HT-29 (cell line): ENCODE measurements around the gene NPAS3. TPM values are rescaled to one million over a fixed set of nuclear protein-coding genes. Genes with fewer than 3 reads are reported as not detected.

Experiments
- DNase-seq: peaks from one replicate; pipeline ENCODE4 v3.0.0-alpha.2; 2015; ENCODE audit warnings: low spot score
- total RNA-seq: library from RNA; depleted of rRNA; stranded (reverse); fragments of >200 nt; shearing (Covaris generic); gene quantifications from 2 replicates; pipeline ENCODE4 v1.2.3, GENCODE V29; 2014

Gene NPAS3
- total RNA-seq, 1 experiment from 2014 or later: not detected

- DNase-seq: no peak
Measured at GRCh38 chr14:33369972-33370371, 431.3 kb downstream of the NPAS3 start.

DNA sequence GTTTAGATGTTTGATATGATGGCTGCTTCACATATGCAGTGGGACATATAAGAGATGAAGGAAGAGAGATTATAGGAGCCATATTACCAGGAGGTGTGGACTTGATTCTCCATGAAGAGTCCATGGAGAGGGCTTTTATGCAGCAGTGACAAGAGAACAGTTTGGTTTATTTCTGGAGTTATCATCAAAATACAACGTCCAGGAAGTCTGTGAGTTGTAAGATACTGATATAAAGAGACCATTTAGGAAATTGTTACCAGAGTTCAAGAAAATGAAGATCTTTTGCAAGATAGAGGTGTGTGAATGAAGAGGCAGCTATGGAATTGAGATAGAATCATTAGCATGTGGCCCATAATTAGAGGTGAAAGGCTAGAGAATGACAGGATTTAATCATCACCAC lies 431.7 kb downstream of the NPAS3 start:
- no peak for DNase-seq

- DNase-seq: no peak
Measured at GRCh38 chr14:33375196-33375595, 436.5 kb downstream of the NPAS3 start.

GRCh38 chr14:33375786-33376185 lies 437.1 kb downstream of the NPAS3 start:
- no peak for DNase-seq

DNA sequence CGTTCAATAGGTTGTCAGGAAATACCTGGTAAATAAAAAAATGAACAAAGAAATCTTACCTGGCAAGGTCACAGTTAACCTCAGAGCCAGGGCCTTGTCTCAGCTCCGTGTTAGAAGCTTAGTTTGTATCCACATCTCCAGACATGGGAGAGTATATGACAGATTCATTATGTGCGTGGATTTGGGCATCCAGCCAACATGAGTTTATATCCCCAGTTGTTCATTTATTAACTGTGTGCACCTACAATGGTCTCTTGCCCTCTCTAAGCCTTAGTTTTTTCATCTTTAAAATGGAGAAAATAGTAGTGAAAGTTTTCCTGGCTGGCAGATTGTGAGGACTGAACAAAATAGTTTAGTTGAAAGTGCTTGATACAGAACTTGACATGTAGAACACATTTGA lies 437.8 kb downstream of the NPAS3 start:
- no peak for DNase-seq

DNA sequence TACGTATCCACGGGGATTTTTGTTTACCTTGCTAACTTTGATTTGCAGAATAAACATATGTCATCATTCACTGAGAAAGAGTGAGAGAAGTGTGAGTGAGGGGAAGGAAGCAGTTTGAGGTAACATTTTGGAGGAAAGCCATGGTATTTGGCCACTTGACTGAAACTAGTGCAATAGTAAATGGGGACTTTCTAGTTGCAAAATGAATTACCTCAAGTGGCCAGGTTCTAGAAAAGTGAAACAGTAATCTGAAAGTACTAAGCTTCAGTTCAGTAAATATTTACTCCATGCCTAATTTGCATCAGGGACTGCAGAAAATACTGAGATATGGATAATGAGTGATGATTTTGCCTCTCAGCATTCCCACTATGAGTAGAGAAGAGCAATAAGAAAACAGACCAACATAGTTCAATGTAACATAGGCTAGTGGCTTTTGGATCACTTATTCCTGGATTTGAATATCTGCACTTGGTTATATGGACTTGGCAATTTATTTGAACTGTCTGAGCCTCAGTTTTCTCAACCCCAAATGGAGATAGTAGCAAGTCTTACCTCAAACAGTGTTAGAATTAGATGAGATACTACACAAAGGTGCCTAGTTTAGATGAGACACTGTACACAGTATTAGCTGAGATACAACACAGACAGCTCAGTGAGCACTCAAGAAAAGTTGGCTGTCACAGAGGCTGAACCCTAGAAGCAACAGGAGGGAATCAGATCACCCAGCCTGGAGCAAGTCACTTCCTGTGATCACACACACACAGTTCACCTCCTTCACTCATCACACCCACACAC lies 439.1 kb downstream of the NPAS3 start:
- DNase-seq: no peak

- DNase-seq: no peak
Measured at GRCh38 chr14:33381717-33382116, 443.0 kb downstream of the NPAS3 start.

DNA sequence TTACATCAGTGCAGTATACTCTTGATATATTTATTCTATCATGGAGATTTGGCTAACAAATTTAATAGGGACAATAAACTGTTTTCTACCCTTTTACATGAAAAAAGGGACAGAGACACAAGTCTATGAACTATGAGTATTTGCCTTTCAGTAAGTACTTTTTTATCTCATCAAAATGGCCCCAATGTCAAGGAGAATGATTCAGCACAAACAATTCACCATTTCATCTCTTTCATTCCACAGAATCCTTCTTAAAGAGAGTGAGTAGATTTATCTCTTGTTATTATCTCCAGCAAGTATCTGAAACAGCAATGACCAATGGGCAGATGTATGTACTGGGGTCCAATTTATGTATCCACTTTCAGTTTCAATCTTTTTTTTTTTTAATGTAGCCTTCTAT lies 447.5 kb downstream of the NPAS3 start:
- DNase-seq: no peak

DNA sequence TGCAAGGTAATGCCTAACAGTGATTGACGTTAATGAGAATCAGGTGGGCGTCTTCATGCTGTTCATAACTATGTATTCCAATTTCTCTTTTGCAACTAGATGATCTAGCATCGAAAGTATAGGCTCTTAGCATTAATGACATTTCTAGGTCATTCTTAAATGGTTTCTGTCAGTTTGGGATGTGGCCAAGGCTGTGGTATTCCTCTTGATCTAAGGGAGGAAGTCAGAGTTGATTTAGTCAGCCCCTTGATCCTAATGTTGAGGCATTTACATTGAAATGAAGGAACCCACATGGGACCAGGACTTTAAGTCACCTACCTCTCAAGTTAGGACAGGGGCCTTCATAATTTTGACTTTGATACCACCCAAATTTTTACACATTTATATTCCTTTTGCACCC lies 448.1 kb downstream of the NPAS3 start:
- no peak for DNase-seq

DNA sequence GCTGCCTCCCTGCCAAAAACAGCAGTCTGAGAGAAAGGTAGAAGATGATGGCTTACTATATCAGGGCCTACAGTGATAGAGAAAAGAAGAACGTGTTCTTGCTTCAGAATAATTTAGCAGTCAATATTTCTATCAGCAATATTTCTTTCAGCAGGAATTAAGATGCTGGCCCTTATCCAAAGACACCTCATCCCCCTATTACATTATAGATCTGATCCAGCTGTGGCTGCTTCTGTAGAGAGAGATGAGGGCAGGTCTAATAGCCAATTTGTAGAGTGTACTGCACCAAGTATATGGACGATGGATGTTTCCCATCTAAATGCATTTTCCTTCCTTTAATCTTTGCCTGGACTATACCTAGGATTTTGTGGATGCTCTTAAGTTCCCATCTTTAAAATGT lies 451.7 kb downstream of the NPAS3 start:
- DNase-seq: no peak

DNA sequence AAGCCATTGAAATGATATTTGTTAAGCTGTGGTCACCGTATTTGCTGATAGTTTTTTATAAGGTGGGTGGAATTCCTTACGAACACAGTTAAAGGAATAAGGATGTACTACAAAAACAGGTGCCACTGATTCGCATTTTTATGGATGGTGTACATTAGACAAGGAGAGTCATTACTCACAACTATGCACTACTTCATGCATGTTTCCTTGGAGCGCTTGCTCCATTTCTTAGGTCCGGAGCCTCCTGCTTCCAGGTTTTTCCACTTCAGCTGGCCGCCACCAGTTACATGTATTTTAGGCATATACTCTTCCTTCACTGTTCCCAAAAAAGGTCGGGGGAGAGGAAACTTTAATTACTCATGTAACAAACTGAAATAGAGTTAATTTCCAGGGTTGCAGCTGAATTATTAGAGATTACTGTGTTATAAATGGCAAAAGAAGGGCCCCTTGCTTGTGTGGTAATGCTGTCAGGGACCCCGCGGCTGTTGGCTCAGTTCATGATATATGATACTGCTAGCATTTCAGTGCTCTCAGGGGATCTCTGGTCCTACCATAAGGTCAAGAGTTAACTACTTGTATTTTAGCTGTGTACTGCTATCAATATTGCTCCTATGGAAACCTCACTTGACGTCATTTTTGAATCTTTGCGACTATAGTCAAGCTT lies 454.7 kb downstream of the NPAS3 start:
- no peak for DNase-seq

GRCh38 chr14:33393895-33394368 lies 455.3 kb downstream of the NPAS3 start:
- no peak for DNase-seq

DNA sequence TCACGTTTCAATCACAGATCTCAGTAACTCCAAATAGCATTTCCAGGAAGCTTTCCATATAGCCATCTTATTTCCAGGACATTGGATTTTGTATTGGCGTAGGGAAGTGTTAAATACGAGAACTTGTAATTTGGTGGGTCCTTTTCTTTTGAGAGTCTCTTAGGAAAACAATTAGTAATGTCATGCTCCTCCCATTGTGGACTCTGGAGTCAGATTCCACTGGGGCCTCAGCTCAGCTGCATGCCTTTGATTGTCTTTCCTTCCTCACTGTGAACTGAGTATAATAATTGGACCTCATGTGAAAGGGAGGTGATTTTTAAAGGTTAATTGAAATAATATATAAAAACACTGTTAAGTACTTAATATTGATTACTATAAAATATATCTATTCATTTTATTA lies 462.6 kb downstream of the NPAS3 start:
- no peak for DNase-seq

DNA sequence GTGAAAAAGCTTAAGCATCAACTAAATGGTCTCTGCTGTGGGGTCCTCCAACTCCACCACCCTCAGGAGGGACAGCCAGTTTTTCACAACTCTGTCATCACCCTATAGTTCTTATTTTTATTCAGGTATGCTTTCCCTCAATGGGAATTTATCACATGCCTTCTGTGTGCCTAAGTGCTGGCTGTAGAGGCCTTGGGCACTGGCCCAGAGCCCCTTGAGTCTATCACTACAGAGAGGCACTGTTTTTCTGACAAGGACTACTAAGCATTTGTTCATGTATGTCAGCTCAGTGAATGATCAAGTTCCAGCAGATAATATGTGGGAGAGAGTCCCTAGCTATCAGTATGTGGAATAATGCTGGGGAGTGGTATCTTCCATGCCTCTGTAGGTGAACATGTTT lies 463.9 kb downstream of the NPAS3 start:
- no peak for DNase-seq

DNA sequence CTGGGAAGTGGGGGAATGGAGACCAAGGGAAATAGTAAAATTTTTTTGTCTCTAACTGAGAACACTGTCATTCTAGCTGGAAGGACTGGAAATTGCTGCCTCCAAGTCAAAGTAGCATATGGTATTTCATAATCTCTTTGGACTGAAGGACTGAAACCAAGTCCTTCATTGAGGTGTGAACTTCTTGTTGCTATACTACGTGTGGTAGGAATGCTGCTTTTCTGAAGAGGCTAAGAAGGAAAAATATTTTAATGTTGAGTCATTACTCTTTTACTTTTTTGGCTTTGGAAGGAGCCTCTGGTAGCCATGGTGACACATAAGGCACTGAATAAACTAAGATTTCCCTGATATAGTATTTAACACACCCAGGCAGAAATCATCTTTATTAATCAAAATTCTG lies 465.4 kb downstream of the NPAS3 start:
- no peak for DNase-seq

DNA sequence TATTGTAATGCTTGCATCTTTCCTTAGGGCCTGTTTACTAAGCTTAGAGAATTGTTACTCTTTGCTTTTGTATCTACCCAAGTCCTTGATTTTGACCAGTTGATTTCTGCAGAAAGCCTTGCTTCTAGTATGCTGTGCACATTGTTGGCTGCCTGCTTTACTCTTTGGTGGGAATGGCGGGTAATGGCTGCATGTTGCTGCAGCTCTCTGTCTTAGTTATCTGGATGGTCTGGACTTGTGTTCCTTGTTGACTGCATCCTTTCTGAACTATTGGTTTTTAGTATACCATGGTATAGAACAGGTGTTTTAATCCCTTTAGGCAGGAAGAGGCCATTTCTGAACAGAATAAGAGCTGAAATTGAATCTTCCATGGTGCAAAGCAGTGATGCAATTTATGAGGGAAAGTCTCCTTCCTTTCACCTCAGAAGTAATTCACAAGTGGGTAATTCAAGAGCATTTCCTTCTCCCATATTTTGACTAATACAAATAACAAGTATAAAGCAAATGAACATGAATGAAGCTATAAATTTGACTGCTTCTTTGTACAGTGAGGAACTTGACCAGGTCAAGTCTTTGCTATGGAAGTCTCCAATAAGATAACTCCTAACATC lies 466.4 kb downstream of the NPAS3 start:
- DNase-seq: no peak

GRCh38 chr14:33406766-33407165 lies 468.1 kb downstream of the NPAS3 start:
- no peak for DNase-seq

GRCh38 chr14:33408291-33408690 lies 469.6 kb downstream of the NPAS3 start:
- no peak for DNase-seq

DNA sequence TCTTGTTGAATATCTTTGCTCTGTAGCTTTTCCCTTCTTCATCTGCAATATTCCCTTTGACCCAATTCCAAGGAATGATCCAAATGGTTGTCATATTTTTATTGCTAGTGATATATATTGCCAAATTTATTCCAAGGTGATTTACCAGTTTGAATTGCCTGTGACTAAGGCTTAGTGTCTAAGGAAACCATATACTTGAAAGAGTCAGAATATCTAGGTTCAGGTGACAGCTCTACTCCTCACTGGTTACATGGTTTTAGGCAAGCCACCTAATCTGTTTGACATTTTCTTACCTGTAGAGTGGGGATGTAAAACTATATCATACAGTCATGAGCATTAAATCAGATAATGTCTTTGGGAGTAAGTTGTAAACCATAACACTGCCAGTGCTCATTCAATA lies 473.8 kb downstream of the NPAS3 start:
- no peak for DNase-seq

- no peak for DNase-seq
Measured at GRCh38 chr14:33413381-33413780, 474.7 kb downstream of the NPAS3 start.

GRCh38 chr14:33414041-33414440 lies 475.4 kb downstream of the NPAS3 start:
- no peak for DNase-seq

- DNase-seq: no peak
Measured at GRCh38 chr14:33420051-33420627, 481.5 kb downstream of the NPAS3 start.
